SJCRH30 (cell line): ENCODE results near the gene ZFYVE28. TPM values are rescaled to one million over a fixed set of nuclear protein-coding genes. Genes with fewer than 3 reads are reported as not detected.

Experiments used
- DNase-seq, 2 experiments: peaks; one replicate each; pipeline ENCODE4 v3.0.0-alpha.2; 2015 to 2020
- H3K27ac ChIP-seq: fragments of 250-450 bp; sonication (Bioruptor Pico); 2 replicates; pipeline ENCODE4 v1.5.1; 2020; ENCODE audit warnings: mild to moderate bottlenecking, moderate library complexity
- H3K27me3 ChIP-seq: fragments of 250-450 bp; sonication (Bioruptor Pico); 2 replicates; pipeline ENCODE4 v1.5.1; 2020; ENCODE audit warnings: mild to moderate bottlenecking, moderate library complexity
- H3K36me3 ChIP-seq: fragments of 250-450 bp; sonication (Bioruptor Pico); 2 replicates; pipeline ENCODE4 v1.5.1; 2020; ENCODE audit warnings: mild to moderate bottlenecking, moderate library complexity
- H3K4me1 ChIP-seq: fragments of 250-450 bp; sonication (Bioruptor Pico); 2 replicates; pipeline ENCODE4 v1.5.1; 2020; ENCODE audit warnings: mild to moderate bottlenecking, moderate library complexity
- H3K4me3 ChIP-seq: fragments of 250-450 bp; sonication (Bioruptor Pico); 2 replicates; pipeline ENCODE4 v1.5.1; 2020; ENCODE audit warnings: mild to moderate bottlenecking, moderate library complexity
- H3K9me3 ChIP-seq: fragments of 250-450 bp; sonication (Bioruptor Pico); replicated peaks from 2 replicates; pipeline ENCODE4 v1.5.1; 2020; ENCODE audit warnings: mild to moderate bottlenecking, moderate library complexity
- total RNA-seq: library from RNA; depleted of rRNA; stranded (reverse); fragments of >200 nt; shearing (Covaris generic); gene quantifications from 2 replicates; pipeline ENCODE4 v1.2.3, GENCODE V29; 2014

ZFYVE28 gene
- total RNA-seq, 1 experiment from 2014 or later = not detected

DNA sequence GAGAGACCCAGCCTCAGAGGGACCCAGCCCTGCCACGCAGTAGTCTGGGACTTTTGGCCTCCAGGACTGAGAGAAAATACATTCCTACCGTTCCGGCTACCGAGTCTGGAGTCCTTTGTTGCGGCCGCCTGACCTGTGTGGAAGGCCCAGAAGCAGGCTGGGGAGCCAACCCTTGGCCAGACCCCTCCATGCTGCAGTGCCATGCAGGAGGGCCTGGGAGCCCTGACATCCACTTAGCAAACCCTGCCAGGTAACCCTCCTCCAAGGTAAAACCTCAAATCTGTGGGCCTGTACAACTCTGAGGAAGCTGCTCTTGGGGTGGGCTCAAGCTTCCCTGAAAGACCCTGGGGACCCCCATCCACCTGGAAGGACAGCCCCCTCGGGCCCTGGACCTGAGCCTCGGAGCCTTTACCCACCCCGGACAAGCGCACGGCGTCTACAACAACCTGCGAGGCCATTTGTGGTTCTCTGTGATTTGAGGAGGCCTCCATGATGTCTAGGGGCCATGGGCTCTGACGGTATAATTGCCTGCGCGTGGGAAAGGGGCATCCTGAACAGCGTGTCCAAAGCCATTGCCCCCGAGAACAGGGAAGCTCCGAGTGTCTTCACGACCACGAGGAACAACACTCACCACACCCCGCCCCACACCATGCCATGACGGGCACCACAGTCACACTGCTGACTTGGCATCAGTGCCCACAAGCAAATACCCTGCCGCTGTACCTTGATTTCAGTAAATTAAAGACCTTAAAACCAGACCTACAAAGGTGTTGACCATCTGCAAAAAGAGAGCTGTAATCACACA is 58.7 kb downstream of the ZFYVE28 start:
- DNase-seq = no peak
- H3K9me3 ChIP-seq = no peaks in the 10 kb centered on the region
- no peak overlapping the region for H3K27ac ChIP-seq
- H3K36me3 ChIP-seq = no peaks in the 10 kb centered on the region
- H3K27me3 ChIP-seq = peaks cover 13% of the 10 kb centered on the region
- H3K4me1 ChIP-seq = peaks cover 12% of the 10 kb centered on the region
- no peak overlapping the region for H3K4me3 ChIP-seq

DNA sequence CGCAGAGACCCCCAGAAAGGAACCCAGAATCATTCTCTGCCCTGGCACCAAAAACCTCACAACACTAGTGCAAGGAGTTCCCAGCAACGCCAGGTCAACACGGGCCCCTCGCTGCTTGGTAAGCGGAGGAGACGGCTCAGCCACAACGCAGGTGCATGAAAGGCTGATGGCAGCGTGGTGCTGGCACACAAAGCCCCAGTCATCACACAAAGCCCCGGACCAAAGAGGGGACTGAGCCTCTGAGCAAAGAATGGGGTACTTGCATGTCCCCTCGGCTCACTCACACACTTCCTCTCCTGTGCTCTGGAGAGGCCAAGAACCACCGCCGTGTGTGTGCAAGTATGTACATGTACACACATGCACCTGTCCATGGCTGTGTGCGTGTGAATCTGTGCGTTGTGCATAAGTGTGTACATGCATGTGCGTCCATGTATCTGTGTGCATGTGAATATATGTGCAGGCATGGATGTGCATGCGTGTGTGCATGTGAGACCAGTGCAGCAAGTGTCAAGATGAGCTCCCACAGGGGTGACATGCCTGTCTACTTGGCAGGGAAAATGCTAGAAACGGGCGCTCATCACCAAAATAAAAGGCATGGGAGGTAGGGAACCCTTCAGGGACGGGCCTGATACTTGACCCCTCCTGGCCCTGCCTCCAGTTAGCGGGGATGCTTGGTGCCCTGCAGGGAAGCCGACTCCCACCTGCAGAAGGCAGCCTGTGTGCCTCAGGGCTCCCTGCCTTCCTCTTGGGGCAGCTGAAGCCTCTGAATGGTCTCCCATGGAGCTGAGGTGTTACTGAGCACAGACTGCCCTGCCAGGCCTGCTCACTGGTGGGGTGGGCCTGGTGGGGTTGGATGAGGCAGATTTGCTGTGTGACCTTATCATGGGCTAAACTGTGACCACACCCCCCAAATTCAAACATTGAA is 60.4 kb downstream of the ZFYVE28 start:
- Histone ChIP-seq H3K9me3 (no peaks in the 10 kb centered on the region), H3K27me3 (peaks cover 13% of the 10 kb centered on the region), H3K36me3 (no peaks in the 10 kb centered on the region), H3K4me1 (peaks cover 12% of the 10 kb centered on the region), H3K27ac (no peak overlapping the region), H3K4me3 (no peak overlapping the region)
- DNase-seq = no peak

DNA sequence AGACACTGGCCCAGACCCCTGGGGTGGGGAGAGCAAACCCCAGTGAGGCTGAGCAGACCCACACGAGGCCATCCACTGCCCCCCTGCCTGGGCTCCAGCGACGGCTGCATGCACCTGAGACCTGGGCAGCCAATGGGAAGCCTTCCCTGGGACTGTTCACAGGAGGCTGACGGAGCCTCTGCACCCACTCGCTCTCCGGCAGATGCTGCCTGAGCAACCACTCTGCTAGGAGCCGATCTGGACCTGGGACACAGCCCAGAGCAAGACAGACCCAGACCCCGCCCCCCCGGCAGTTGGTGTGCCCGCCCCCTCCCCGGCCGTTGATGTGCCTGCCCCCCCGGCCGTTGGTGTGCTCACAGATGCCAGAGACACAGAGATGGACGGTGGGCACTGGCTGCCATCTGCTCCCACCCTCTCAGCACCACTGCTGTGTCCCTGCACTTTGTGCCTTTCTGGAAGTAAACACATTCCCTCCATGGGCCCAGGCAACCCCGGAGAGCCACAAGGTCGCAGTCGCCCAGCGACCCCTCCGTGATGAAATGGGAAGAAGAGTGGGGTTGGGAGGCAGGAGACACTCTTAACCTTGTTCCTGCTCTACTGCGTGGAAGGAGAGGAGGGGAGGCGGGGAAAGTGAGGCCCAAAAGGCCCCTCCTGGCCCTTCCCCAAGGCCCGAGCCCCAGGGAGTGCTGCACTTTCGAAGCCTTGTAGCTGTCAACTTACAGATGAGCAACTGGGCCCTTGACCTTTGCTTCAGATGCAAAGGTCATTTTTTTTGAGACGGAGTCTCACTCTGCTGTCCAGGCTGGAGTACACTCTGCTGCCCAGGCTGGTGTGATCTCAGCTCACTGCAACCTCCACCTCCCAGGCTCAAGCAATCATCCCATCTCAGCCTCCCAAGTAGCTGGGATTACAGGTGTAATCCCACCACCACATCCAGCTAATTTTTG is 62.0 kb downstream of the ZFYVE28 start:
- Histone ChIP-seq H3K27me3 (peaks cover 13% of the 10 kb centered on the region), H3K36me3 (no peaks in the 10 kb centered on the region), H3K9me3 (no peaks in the 10 kb centered on the region), H3K4me1 (no peaks in the 10 kb centered on the region; the same call in 1 of the 2 replicates), H3K27ac (no peak overlapping the region), H3K4me3 (no peak overlapping the region)
- no peak for DNase-seq

DNA sequence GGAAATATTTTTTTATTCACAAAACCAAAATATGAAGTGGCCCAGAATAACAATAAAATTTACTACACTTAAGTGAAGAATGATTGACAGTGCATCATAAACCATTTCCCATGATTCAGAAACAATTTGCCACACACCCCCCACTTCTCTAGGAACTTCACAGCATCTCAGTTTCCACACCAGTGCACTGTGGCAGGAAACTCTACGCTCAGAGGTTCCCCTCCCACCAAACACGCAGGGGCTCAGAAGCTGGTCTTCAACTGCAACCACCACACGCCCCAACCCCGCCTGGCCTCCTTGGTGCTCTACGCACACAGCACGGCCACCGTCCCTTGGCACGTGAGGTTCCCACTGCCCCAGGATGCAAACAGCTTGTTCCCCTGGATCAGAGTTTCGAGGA is 63.7 kb downstream of the ZFYVE28 start:
- Histone ChIP-seq H3K4me3 (no peak overlapping the region), H3K36me3 (no peaks in the 10 kb centered on the region), H3K4me1 (no peaks in the 10 kb centered on the region), H3K27me3 (peaks cover 9% of the 10 kb centered on the region; the same call in 1 of the 2 replicates), H3K9me3 (no peaks in the 10 kb centered on the region), H3K27ac (no peak overlapping the region)
- no peak for DNase-seq

DNA sequence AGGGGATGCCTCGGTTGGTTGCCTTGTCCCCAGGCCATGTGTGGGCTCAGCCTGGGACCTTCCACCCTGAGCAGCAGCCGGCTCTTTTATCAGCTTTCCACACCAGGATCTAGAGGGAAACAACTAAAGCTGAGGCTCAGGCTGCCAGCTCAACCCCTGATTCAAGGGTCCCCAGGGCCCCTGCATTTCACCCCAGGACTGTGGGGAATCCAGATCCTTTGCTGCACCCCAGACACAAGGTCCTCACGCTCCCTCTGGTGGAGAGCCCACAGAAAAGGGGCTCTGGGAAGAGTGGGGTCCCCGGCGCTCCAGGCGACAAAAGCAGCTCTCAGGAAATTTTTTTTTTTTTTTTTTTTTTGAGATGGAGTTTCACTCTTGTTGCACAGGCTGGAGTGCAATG is 64.3 kb downstream of the ZFYVE28 start:
- DNase-seq = peak in 1 of 2 experiments; percentile 24
- Histone ChIP-seq H3K4me1 (no peaks in the 10 kb centered on the region), H3K36me3 (no peaks in the 10 kb centered on the region), H3K4me3 (no peak overlapping the region), H3K27me3 (peaks cover 9% of the 10 kb centered on the region; the same call in 1 of the 2 replicates), H3K27ac (no peak overlapping the region), H3K9me3 (no peaks in the 10 kb centered on the region)

DNA sequence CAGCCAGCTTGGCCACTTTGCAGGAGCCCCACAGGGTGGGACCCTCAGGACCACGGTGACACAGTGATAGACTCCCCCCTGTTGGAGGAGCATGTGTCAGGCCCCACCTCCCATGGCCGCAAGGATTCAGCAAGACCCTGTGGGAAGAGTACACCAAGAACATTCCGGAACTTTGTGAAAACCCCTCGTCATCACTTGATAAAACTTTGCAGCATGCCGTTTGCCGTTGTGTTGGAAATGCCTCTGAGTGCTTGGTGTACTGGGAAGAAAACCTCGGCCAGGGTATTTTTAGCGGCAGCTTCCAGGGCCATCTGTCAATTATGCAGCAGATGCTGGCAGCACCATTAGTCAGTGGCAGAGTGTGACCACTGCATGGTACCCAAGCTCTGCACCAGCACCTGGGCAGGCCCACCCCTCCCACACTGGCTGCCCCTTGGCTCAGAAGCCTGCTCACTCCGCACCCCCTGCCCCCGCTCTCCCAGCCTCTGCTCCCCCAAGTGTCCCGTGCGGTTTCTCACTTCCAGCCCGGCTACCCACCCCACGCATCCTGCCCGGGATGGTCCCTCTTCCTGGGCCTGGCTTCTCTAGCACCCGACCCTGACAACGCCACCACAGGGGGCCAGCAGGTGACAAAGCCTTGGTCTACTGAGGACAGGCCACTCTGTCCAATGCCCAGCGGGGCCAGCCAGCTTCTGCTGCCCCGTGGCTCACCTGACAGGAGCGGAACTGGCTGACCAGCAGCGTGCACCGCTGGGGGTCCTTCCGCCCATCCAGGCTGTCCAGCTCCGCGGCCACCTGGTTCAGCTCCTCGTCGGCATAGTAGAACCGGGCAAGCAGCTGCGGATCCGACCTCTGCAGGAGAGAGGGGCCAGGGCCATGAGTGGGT is 65.0 kb downstream of the ZFYVE28 start:
- Histone ChIP-seq H3K4me3 (no peak overlapping the region), H3K9me3 (no peaks in the 10 kb centered on the region), H3K27ac (no peak overlapping the region), H3K36me3 (no peaks in the 10 kb centered on the region), H3K4me1 (no peaks in the 10 kb centered on the region), H3K27me3 (peaks cover 9% of the 10 kb centered on the region; the same call in 1 of the 2 replicates)
- no peak for DNase-seq

DNA sequence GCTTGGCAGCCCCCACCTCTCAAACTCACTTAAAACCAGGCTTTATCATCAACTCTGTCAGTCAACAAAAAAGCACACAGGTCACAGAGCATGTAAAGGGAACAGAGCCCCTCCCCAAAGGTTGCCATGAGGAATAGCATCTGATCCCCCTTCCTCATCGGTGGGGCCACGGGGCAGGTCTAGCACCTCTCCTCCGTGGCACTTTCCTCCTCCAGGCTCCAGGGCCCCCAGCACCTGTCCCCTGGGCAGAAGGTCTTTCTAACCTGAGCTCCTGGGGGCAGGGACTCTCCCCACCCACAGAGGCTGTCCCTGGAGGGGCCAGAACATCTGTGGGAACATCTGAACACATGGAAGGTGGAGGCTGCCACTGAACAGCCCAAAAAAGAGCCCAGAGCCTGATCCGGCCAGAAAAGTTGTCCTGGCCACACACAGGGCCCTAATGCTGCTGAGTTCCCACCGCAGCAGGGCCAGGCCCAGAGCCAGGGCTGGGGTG is 65.7 kb downstream of the ZFYVE28 start:
- H3K36me3 ChIP-seq = no peaks in the 10 kb centered on the region
- no peak overlapping the region for H3K4me3 ChIP-seq
- DNase-seq = no peak
- no peaks in the 10 kb centered on the region for H3K9me3 ChIP-seq
- H3K27me3 ChIP-seq = peaks cover 5% of the 10 kb centered on the region; the same call in 1 of the 2 replicates
- no peaks in the 10 kb centered on the region for H3K4me1 ChIP-seq
- no peak overlapping the region for H3K27ac ChIP-seq

DNA sequence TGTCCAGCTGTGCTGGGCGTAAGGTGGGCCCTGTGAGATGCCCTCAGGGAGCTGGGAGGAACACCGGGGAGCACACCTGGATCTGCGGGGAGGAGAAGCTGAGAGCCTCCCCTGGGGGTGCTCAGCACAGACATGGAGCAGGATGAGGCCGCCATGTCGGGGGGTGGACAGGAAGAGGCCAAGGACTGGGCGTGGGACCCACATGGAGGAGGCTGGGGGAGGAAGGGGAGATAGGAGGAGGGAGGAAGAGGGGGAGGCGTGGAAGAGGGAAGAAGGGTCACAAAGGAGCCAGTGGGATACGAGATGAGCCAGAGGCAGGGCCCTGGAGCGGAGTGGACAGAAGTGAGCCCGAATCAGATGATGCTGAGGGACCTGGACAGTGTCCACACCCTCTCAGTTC is 66.3 kb downstream of the ZFYVE28 start:
- no peak overlapping the region for H3K27ac ChIP-seq
- no peaks in the 10 kb centered on the region for H3K4me1 ChIP-seq
- no peaks in the 10 kb centered on the region for H3K36me3 ChIP-seq
- no peaks in the 10 kb centered on the region for H3K9me3 ChIP-seq
- DNase-seq = no peak
- H3K4me3 ChIP-seq = no peak overlapping the region
- peaks cover 5% of the 10 kb centered on the region; the same call in 1 of the 2 replicates for H3K27me3 ChIP-seq

DNA sequence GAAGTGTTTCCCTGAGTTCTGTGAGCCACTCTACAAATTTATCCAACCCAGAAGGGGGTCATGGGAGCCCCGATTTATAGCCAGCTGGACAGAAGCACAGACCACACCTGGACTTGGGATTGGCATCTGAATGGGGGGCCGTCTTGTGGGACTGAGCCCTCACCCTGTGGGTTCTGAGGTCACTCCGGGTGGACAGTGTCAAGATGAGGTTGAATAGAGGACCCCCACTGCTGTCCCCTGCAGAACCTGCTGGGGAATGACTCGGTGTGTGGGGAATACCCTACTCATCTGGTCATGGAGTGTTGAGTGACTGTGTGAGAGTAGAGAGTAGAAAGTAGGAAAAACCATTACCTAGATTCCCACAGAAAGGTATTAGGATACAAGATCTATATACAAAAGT is 67.5 kb downstream of the ZFYVE28 start:
- Histone ChIP-seq H3K4me3 (no peak overlapping the region), H3K27me3 (peaks cover 5% of the 10 kb centered on the region; the same call in 1 of the 2 replicates), H3K4me1 (no peaks in the 10 kb centered on the region), H3K36me3 (no peaks in the 10 kb centered on the region), H3K27ac (no peak overlapping the region), H3K9me3 (no peaks in the 10 kb centered on the region)
- DNase-seq = no peak

DNA sequence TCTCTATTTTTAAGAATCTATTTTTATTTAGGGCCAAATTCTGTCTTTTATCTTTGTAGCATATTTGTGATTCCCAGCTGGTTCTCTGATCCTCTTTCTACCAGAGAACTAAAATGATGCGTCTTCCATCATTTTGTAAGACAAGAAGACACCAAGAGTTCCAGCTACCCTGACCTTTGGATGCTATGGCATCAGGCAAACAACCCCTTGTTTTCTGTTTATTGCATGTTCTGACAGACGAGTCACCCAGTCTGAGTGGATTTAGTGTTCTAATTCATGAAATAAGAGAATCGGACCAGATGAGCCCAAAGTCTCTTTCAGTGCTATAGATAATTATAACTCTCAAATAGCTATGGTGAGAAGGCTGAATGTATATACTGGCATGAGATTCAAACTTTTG is 69.7 kb downstream of the ZFYVE28 start:
- no peaks in the 10 kb centered on the region for H3K4me1 ChIP-seq
- no peak overlapping the region for H3K27ac ChIP-seq
- no peaks in the 10 kb centered on the region; the same call in 1 of the 2 replicates for H3K27me3 ChIP-seq
- no peak for DNase-seq
- H3K36me3 ChIP-seq = no peaks in the 10 kb centered on the region
- no peak overlapping the region for H3K4me3 ChIP-seq
- H3K9me3 ChIP-seq = no peaks in the 10 kb centered on the region; the same call in 1 of the 2 replicates

DNA sequence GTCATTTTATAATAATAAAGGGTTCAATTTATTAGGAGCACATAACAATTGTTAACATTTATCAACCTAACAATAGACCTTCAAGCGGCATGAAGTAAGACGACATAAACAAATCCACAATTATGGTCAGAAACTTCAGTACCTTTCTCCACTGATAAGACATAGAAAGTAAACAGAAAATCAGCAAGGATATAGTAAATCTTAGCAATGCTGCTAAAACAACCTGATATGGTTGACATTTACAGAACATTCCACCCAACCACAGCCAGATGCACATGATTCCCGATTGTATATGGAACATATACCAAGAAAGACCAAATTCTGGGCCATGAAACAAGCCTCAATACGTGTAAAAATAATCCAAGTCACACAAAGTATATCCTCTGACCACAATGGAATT is 71.3 kb downstream of the ZFYVE28 start:
- H3K36me3 ChIP-seq = no peaks in the 10 kb centered on the region

DNA sequence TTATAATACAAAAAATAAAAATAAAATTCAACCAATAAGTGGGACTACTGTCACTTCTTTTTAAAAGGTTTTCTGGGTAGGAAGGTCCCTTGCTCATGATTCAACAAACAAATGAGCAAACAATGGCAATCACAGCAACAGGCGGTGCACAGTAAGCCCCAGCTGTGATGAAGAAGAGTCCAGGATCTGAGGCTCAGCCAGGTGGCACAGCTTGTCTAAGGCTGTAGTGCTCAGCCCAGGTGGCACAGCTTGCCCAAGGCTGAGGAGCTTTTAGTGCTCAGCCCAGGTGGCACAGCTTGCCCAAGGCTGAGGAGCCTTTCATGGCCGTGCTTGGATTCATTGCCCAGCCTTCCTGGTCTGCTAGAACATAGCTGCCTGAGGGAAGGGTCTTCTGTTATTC is 75.0 kb downstream of the ZFYVE28 start:
- no peaks in the 10 kb centered on the region for H3K36me3 ChIP-seq
- no peak overlapping the region for H3K4me3 ChIP-seq
- no peak for DNase-seq
- H3K27me3 ChIP-seq = no peaks in the 10 kb centered on the region; the same call in 1 of the 2 replicates
- H3K27ac ChIP-seq = no peak overlapping the region
- no peaks in the 10 kb centered on the region; the same call in 1 of the 2 replicates for H3K9me3 ChIP-seq
- H3K4me1 ChIP-seq = no peaks in the 10 kb centered on the region

More for the DNA sequence above, 71.3 kb downstream of the ZFYVE28 start:
- H3K4me1 ChIP-seq = no peaks in the 10 kb centered on the region
- H3K27ac ChIP-seq = no peak overlapping the region
- no peak for DNase-seq
- no peaks in the 10 kb centered on the region; the same call in 1 of the 2 replicates for H3K9me3 ChIP-seq
- no peak overlapping the region for H3K4me3 ChIP-seq
- no peaks in the 10 kb centered on the region; the same call in 1 of the 2 replicates for H3K27me3 ChIP-seq
